GM12878 (cell line): ENCODE results near the gene SCN7A. TPM values are rescaled to one million over a fixed set of nuclear protein-coding genes. Genes with fewer than 3 reads are reported as not detected.
A peak's percentile ranks its signal among the peaks of the same experiment; 100 is the strongest.

Experiments used
- ATAC-seq: fragments of 200-7000 bp; cut with Tn5 transposase; 3 replicates; pipeline ENCODE4 v1.9.1; 2020; ENCODE audit warnings: mild to moderate bottlenecking, moderate library complexity
- BruUV-seq: library from RNA; stranded (reverse); fragments of 400-500 nt; replicated peaks from 2 replicates; lab custom pipeline; 2021; lab: Mats Ljungman, UMichigan
- CTCF ChIA-PET: fragments of 300-600 bp; sonication (Branson Sonifier 250); formaldehyde crosslinking; extraction: SDS; loops from one replicate; lab custom pipeline; 2021; ENCODE audit warnings: inconsistent platforms; lab: Yijun Ruan, JAX
- POLR2A ChIA-PET: fragments of 350-600 bp; formaldehyde crosslinking; extraction: SDS; loops from one replicate; lab custom pipeline; 2021; ENCODE audit warnings: inconsistent platforms; lab: Charles Lee
- RAD21 ChIA-PET: fragments of 300-600 bp; sonication (Branson Sonifier 250); formaldehyde crosslinking; loops from one replicate; lab custom pipeline; 2023; ENCODE audit warnings: antibody characterized with exemption; ENCODE audit not compliant: unreplicated experiment; lab: Charles Lee
- SMC1A ChIA-PET: fragments of 300-600 bp; sonication (Branson Sonifier 250); formaldehyde crosslinking; loops from one replicate; lab custom pipeline; 2023; ENCODE audit not compliant: unreplicated experiment, uncharacterized antibody; lab: Charles Lee
- DNase-seq: peaks from one replicate; pipeline ENCODE4 v3.0.0-alpha.2; 2011; ENCODE audit warnings: low read depth, low spot score
- FAIRE-seq: peaks from 3 replicates; lab custom pipeline; 2011; peaks lifted over from hg19 to GRCh38; lab: Jason Lieb, UNC
- H2AFZ ChIP-seq: 2 replicates; pipeline ENCODE4 v1.6.0; 2011; ENCODE audit warnings: low read depth, low read length, control low read depth; ENCODE audit not compliant: control insufficient read depth
- H3K27ac ChIP-seq: 2 replicates; pipeline ENCODE4 v1.5.1; 2011; ENCODE audit warnings: control low read depth; ENCODE audit not compliant: control insufficient read depth, insufficient read depth
- H3K27me3 ChIP-seq, 2 experiments: replicated peaks in 1 of 2; 2 replicates each; pipeline versions ENCODE4 v1.6.0 to v1.6.1; 2011; ENCODE audit warnings: low read length in 1 of 2; ENCODE audit not compliant: control insufficient read depth in 2 of 2, insufficient read depth in 2 of 2
- H3K36me3 ChIP-seq, 2 experiments: 2 replicates each; pipeline ENCODE4 v1.5.1; 2011; ENCODE audit warnings: low read length in 1 of 2; ENCODE audit not compliant: control insufficient read depth in 2 of 2, insufficient read depth in 2 of 2
- H3K4me1 ChIP-seq: 2 replicates; pipeline ENCODE4 v1.6.1; 2011; ENCODE audit warnings: mild to moderate bottlenecking, low read length, moderate library complexity, mixed read lengths; ENCODE audit not compliant: control insufficient read depth, insufficient read depth
- H3K4me2 ChIP-seq: 2 replicates; pipeline ENCODE4 v1.6.0; 2011; ENCODE audit warnings: control low read depth; ENCODE audit not compliant: control insufficient read depth, insufficient read depth
- H3K4me3 ChIP-seq: fragments of 200-600 bp; sonication (generic); 2 replicates; pipeline ENCODE4 v1.5.1; 2016
- H3K79me2 ChIP-seq: 2 replicates; pipeline ENCODE4 v1.6.0; 2011; ENCODE audit warnings: low read length; ENCODE audit not compliant: control insufficient read depth, insufficient read depth
- H3K9ac ChIP-seq: 2 replicates; pipeline ENCODE4 v1.8.0; 2011; ENCODE audit warnings: low read length, control low read depth, mixed read lengths; ENCODE audit not compliant: control insufficient read depth, insufficient read depth
- H3K9me3 ChIP-seq: replicated peaks from 3 replicates; pipeline ENCODE4 v1.5.1; 2011; ENCODE audit warnings: mild to moderate bottlenecking, low read length; ENCODE audit not compliant: control insufficient read depth, insufficient read depth
- H4K20me1 ChIP-seq: 2 replicates; pipeline ENCODE4 v1.6.0; 2011; ENCODE audit not compliant: control insufficient read depth, insufficient read depth
- CBX5 ChIP-seq: sonication (generic); IDR thresholded peaks from 2 replicates; pipeline ENCODE4 v1.6.1; 2016; ENCODE audit warnings: low read depth, moderate library complexity, mild to moderate bottlenecking, inconsistent platforms
- EZH2 ChIP-seq: IDR thresholded peaks from 2 replicates; pipeline ENCODE4 v1.6.1; 2012; ENCODE audit warnings: low read depth, mild to moderate bottlenecking, control low read depth, inconsistent platforms, low read length, borderline replicate concordance; ENCODE audit not compliant: control insufficient read depth
- HCFC1 ChIP-seq: fragments of 150-350 bp; IDR thresholded peaks from 2 replicates; pipeline ENCODE4 v1.6.1; 2014; ENCODE audit warnings: low read length
- RBBP5 ChIP-seq: fragments of 200-600 bp; sonication (generic); conservative IDR thresholded peaks from 2 replicates; pipeline ENCODE4 v1.6.1; 2016
- ZNF622 ChIP-seq: fragments of 450-650 bp; IDR thresholded peaks from 2 replicates; pipeline ENCODE4 v1.6.1; 2017; ENCODE audit warnings: mild to moderate bottlenecking, inconsistent platforms
- WGBS: methylation state at CpG from one replicate; pipeline ENCODE4 v1.1.6; 2016; ENCODE audit warnings: low lambda C conversion rate; ENCODE audit not compliant: insufficient replicate concordance, insufficient coverage; ENCODE audit errors: missing lambda C conversion rate; 5-methylcytosine and 5-hydroxymethylcytosine counted together
- in situ Hi-C: fragments of 300-500 bp; cut with MboI; formaldehyde crosslinking; loops from 9 replicates; pipeline ENCODE4 v1.14.3; 2018; ENCODE audit warnings: mixed read lengths
- intact Hi-C: fragments of 100-400 bp; cut with micrococcal nuclease; formaldehyde crosslinking; loops from one replicate; pipeline ENCODE4 v1.14.2; 2022; ENCODE audit not compliant: unreplicated experiment
- polyA plus RNA-seq, 11 experiments: library from polyadenylated mRNA; depleted of rRNA in 4 of 11; unstranded in 6 of 11; stranded (reverse) in 5 of 11; fragments of >200 nt; fragmentation: Nextera tagmentation in 4 of 11; fragmentation: Illumina TruSeq in 1 of 11; extraction: Ambion mirVana in 4 of 11; extraction: Trizol in 1 of 11; gene quantifications; 1 replicate in 1 of 11; 2 replicates in 10 of 11; pipeline versions ENCODE4 v1.2.1 to v1.2.3, GENCODE V29; 2011 to 2016; ENCODE audit warnings: inconsistent platforms in 2 of 11, missing spikeins in 2 of 11, low read depth in 1 of 11
- total RNA-seq, 4 experiments: library from RNA; depleted of rRNA in 3 of 4; stranded (reverse); fragments of >200 nt in 3 of 4; fragmentation: Illumina TruSeq in 1 of 4; extraction: Trizol in 1 of 4; gene quantifications; 2 replicates each; pipeline versions ENCODE4 v1.2.1 to v1.2.3, GENCODE V29; 2013 to 2021
- TF ChIP-seq, protein P1 (sequence below): IDR thresholded peaks from 2 replicates; pipeline ENCODE4 v1.6.1; 2011; ENCODE audit warnings: borderline replicate concordance, low read depth, mild to moderate bottlenecking, moderate library complexity, low read length; ENCODE audit not compliant: insufficient read depth, poor library complexity, severe bottlenecking
- TF ChIP-seq, protein P2 (sequence below): IDR thresholded peaks from 2 replicates; pipeline ENCODE4 v1.6.1; 2012; ENCODE audit warnings: improper control_type of control experiment, low read depth, low read length; ENCODE audit not compliant: insufficient replicate concordance

SCN7A gene
- total and polyA plus RNA-seq, 10 of the 15 experiments (the other 5 are each of a cell fraction or from before 2014, with no cell fraction given) = 0.05 TPM; not detected in 9

- ChIA-PET CTCF (no interaction called here), SMC1A (no interaction called here), POLR2A (no interaction called here), RAD21 (no interaction called here)
- WGBS = 22% methylated on average over 22 of the region's 45 CpGs
- no peaks in the 10 kb centered on the region for H3K4me1 ChIP-seq
- no peaks in the 10 kb centered on the region; a peak in 3 of 4 replicates for H3K27me3 ChIP-seq
- H4K20me1 ChIP-seq = no peaks in the 10 kb centered on the region
- H2AFZ ChIP-seq = no peak within 1 kb of the TSS
- no TSS peak for BruUV-seq
- H3K27ac ChIP-seq = no peak within 1 kb of the TSS
- TF ChIP-seq CBX5 = no peak
- TF ChIP-seq ZNF622 = no peak
- TF ChIP-seq, protein P1, sequence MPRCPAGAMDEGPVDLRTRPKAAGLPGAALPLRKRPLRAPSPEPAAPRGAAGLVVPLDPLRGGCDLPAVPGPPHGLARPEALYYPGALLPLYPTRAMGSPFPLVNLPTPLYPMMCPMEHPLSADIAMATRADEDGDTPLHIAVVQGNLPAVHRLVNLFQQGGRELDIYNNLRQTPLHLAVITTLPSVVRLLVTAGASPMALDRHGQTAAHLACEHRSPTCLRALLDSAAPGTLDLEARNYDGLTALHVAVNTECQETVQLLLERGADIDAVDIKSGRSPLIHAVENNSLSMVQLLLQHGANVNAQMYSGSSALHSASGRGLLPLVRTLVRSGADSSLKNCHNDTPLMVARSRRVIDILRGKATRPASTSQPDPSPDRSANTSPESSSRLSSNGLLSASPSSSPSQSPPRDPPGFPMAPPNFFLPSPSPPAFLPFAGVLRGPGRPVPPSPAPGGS = no peak
- TF ChIP-seq RBBP5 = no peak
- TF ChIP-seq EZH2 = no peak
- TF ChIP-seq HCFC1 = no peak
- TF ChIP-seq, protein P2, sequence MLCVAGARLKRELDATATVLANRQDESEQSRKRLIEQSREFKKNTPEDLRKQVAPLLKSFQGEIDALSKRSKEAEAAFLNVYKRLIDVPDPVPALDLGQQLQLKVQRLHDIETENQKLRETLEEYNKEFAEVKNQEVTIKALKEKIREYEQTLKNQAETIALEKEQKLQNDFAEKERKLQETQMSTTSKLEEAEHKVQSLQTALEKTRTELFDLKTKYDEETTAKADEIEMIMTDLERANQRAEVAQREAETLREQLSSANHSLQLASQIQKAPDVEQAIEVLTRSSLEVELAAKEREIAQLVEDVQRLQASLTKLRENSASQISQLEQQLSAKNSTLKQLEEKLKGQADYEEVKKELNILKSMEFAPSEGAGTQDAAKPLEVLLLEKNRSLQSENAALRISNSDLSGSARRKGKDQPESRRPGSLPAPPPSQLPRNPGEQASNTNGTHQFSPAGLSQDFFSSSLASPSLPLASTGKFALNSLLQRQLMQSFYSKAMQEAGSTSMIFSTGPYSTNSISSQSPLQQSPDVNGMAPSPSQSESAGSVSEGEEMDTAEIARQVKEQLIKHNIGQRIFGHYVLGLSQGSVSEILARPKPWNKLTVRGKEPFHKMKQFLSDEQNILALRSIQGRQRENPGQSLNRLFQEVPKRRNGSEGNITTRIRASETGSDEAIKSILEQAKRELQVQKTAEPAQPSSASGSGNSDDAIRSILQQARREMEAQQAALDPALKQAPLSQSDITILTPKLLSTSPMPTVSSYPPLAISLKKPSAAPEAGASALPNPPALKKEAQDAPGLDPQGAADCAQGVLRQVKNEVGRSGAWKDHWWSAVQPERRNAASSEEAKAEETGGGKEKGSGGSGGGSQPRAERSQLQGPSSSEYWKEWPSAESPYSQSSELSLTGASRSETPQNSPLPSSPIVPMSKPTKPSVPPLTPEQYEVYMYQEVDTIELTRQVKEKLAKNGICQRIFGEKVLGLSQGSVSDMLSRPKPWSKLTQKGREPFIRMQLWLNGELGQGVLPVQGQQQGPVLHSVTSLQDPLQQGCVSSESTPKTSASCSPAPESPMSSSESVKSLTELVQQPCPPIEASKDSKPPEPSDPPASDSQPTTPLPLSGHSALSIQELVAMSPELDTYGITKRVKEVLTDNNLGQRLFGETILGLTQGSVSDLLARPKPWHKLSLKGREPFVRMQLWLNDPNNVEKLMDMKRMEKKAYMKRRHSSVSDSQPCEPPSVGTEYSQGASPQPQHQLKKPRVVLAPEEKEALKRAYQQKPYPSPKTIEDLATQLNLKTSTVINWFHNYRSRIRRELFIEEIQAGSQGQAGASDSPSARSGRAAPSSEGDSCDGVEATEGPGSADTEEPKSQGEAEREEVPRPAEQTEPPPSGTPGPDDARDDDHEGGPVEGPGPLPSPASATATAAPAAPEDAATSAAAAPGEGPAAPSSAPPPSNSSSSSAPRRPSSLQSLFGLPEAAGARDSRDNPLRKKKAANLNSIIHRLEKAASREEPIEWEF = no peak
- no peaks in the 10 kb centered on the region for H3K79me2 ChIP-seq
- no peak within 1 kb of the TSS for H3K9ac ChIP-seq
- DNase-seq (no peak), FAIRE-seq (no peak), ATAC-seq (peak; percentile 73)
- H3K4me2 ChIP-seq = no peak within 1 kb of the TSS
- H3K4me3 ChIP-seq = no peak within 1 kb of the TSS
- H3K9me3 ChIP-seq = no peaks in the 10 kb centered on the region
- no peaks in the 10 kb centered on the region for H3K36me3 ChIP-seq
- intact Hi-C loops (no loop called here), in situ Hi-C loops (no loop called here)
These were observed 118.1 kb downstream of the SCN7A start, which contains the start of gene SCN9A for GRCh38 chr2:166375736-166376487. TSS of gene SCN9A (minus strand) at chr2:166375944. CDS start at chr2:166311756, 64,188 bp downstream.
